ENCODE measurements around the gene ADGRV1. TPM values are rescaled to one million over a fixed set of nuclear protein-coding genes. Genes with fewer than 3 reads are reported as not detected.

The ADGRV1 gene
- total RNA-seq, 4 donors from 2014 or later, result 0.28 to 6.5 (median 3.7) TPM

DNA sequence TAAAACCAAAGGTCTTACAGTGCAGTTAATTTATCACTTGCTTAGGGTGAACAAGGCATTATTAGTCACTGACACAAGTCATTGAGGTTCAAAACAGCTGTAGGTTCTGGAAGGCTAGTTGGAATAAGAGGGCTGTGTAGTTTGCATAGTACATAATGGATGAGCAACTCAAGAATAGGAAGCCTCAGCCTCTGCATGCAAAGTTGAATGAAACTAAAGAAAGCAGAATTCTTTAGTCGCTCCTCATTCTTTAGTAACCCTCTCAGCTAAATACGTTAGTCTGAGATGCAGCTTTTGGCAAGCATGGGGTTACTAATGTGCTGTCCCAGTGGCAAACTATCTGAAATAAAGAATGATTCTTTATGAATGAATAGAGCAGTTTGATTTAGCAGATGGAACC is 74.2 kb downstream of the ADGRV1 start:
- Histone ChIP-seq H3K36me3 (no peaks in the 10 kb centered on the region), H3K4me1 (no peaks in the 10 kb centered on the region), H3K4me3 (no peak overlapping the region), H3K9me3 (no peaks in the 10 kb centered on the region), H3K27ac (no peak overlapping the region), H3K27me3 (no peaks in the 10 kb centered on the region)
- DNase-seq, result no peak
- TF ChIP-seq, protein P1, sequence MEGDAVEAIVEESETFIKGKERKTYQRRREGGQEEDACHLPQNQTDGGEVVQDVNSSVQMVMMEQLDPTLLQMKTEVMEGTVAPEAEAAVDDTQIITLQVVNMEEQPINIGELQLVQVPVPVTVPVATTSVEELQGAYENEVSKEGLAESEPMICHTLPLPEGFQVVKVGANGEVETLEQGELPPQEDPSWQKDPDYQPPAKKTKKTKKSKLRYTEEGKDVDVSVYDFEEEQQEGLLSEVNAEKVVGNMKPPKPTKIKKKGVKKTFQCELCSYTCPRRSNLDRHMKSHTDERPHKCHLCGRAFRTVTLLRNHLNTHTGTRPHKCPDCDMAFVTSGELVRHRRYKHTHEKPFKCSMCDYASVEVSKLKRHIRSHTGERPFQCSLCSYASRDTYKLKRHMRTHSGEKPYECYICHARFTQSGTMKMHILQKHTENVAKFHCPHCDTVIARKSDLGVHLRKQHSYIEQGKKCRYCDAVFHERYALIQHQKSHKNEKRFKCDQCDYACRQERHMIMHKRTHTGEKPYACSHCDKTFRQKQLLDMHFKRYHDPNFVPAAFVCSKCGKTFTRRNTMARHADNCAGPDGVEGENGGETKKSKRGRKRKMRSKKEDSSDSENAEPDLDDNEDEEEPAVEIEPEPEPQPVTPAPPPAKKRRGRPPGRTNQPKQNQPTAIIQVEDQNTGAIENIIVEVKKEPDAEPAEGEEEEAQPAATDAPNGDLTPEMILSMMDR (IDR thresholded peaks at IDR 0.05), result no peak
- TF ChIP-seq POLR2A (IDR thresholded peaks at IDR 0.05), result no peak

DNA sequence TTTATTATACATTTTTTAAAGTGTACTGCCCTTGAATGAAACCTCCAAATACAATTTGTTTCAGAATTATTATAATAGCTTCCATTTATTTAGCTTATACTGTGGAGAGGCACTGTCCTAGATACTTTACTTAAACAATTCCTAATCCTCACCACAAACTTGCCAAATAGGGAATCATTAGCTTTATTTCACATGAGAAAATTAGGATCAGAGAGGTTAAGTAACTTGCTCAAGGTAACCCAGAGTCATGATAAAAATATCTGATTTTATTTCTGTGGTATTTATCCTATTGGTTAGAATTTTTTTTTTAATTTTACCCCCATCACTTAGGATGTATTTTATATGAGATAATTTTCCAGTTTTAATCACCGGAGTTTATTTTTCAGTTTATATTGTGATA is 78.4 kb downstream of the ADGRV1 start:
- H3K9me3 ChIP-seq, result no peaks in the 10 kb centered on the region
- H3K4me3 ChIP-seq, result no peak overlapping the region
- H3K27ac ChIP-seq, result no peak overlapping the region
- H3K27me3 ChIP-seq, result no peaks in the 10 kb centered on the region
- DNase-seq, result no peak
- TF ChIP-seq, protein P1 (IDR thresholded peaks at IDR 0.05), result no peak
- TF ChIP-seq POLR2A (IDR thresholded peaks at IDR 0.05), result no peak
- H3K36me3 ChIP-seq, result no peaks in the 10 kb centered on the region
- no peaks in the 10 kb centered on the region for H3K4me1 ChIP-seq

DNA sequence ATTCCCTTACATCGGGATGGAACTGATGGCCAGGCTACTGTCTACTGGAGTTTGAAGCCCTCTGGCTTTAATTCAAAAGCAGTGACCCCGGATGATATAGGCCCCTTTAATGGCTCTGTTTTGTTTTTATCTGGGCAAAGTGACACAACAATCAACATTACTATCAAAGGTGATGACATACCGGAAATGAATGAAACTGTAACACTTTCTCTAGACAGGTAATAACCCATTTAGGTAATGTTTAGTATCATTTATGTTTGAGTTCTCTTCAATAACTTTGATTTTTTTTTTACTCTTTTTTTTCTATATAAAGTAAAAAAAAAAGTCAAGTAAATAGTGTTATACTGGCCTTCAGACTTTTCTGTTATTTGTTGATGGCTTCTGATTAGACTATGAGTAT is 79.1 kb downstream of the ADGRV1 start:
- Histone ChIP-seq H3K4me1 (no peaks in the 10 kb centered on the region), H3K4me3 (no peak overlapping the region), H3K36me3 (no peaks in the 10 kb centered on the region), H3K27ac (no peak overlapping the region), H3K9me3 (no peaks in the 10 kb centered on the region), H3K27me3 (no peaks in the 10 kb centered on the region)
- no peak for DNase-seq
- TF ChIP-seq, protein P1 (IDR thresholded peaks at IDR 0.05), result no peak
- no peak for TF ChIP-seq POLR2A (IDR thresholded peaks at IDR 0.05)

DNA sequence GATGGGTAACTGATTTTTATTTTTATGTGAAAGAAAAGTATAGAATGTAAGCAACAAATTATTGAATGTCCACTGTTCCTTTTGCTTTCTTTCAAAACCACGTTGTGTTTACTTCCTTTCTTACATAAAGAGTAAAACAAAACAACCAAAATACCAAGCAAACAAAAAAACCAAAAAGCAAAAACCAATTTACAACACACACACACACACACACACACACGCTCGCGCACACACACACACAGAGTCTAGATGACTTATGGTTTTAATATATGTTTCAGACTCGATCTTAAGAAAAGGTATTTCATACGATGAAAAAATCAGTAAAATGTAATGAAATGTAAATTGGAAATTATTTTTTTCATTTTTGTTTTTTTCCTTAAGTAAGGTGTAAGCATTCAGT is 80.3 kb downstream of the ADGRV1 start:
- H3K27ac ChIP-seq, result no peak overlapping the region
- H3K4me3 ChIP-seq, result no peak overlapping the region
- TF ChIP-seq POLR2A (IDR thresholded peaks at IDR 0.05), result no peak
- TF ChIP-seq, protein P1 (IDR thresholded peaks at IDR 0.05), result no peak
- H3K36me3 ChIP-seq, result no peaks in the 10 kb centered on the region
- no peak for DNase-seq
- H3K27me3 ChIP-seq, result no peaks in the 10 kb centered on the region
- H3K4me1 ChIP-seq, result no peaks in the 10 kb centered on the region
- no peaks in the 10 kb centered on the region for H3K9me3 ChIP-seq

DNA sequence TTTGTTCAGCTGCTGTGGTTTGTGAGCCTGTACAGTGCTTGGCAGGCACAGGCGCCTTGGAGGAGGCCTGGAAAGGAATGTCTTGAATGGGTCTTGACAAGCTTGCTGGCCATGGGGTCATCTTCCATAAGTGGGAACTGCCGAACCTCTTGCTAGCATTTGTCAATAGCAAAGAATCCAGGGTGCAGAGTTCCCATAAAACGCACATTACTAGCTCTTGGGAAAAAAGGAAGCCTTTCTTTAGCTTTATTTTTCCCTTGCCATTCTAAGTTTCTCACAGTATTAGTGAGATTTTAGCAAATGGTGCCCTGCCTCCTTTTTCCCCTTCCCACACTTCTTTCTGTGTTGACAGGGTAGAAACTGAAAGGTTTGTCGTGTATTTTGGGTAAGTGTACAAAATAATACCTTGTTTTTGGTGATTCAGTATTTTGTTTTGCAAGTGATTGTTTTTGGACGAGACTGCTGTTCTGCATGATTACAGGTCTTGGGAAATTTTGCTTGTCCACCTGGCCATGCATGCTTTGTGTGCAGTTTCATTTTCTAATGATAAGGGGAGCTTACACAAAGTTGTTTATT is 82.0 kb downstream of the ADGRV1 start:
- TF ChIP-seq, protein P1 (IDR thresholded peaks at IDR 0.05), result no peak
- TF ChIP-seq POLR2A (IDR thresholded peaks at IDR 0.05), result no peak
- no peak overlapping the region for H3K4me3 ChIP-seq
- no peaks in the 10 kb centered on the region for H3K27me3 ChIP-seq
- no peak overlapping the region for H3K27ac ChIP-seq
- DNase-seq, result no peak
- H3K4me1 ChIP-seq, result no peaks in the 10 kb centered on the region
- H3K36me3 ChIP-seq, result no peaks in the 10 kb centered on the region
- no peaks in the 10 kb centered on the region for H3K9me3 ChIP-seq

DNA sequence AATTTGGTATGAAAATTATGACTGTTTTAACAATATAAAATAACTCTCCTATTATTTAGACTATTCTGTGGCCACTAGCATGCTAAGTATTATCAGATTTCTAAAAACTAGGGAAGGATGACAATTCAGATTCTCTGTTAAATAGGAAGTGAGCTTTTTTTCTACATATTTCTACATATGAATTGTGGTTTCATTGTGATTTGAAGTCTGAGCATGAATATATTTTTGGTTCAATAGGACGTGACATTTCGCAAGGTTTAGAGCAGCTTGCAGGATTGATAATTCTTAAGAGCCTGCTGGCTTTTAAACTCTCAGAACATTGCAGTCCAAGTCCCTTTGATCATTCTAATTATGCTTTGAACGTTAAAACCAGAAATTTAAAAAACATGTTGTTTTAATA is 82.9 kb downstream of the ADGRV1 start:
- TF ChIP-seq, protein P1 (IDR thresholded peaks at IDR 0.05), result no peak
- TF ChIP-seq POLR2A (IDR thresholded peaks at IDR 0.05), result no peak

More for the DNA sequence above, 82.9 kb downstream of the ADGRV1 start:
- H3K4me3 ChIP-seq, result no peak overlapping the region
- no peaks in the 10 kb centered on the region for H3K27me3 ChIP-seq
- no peak for DNase-seq
- H3K36me3 ChIP-seq, result no peaks in the 10 kb centered on the region
- no peak overlapping the region for H3K27ac ChIP-seq
- H3K9me3 ChIP-seq, result no peaks in the 10 kb centered on the region
- H3K4me1 ChIP-seq, result no peaks in the 10 kb centered on the region

Data from Peyer's patch (tissue), 4 donors.